ENCODE measurements around the gene EMC8. TPM values are rescaled to one million over a fixed set of nuclear protein-coding genes. Genes with fewer than 3 reads are reported as not detected.
"Not testable (repeated sequence)": the region's sequence is repeated elsewhere in the genome, so short reads cannot be mapped to it uniquely, and the experiment has no call there.

The EMC8 gene
- total RNA-seq, 2 donors from 2014 or later, result 39.9 to 57.9 TPM

DNA sequence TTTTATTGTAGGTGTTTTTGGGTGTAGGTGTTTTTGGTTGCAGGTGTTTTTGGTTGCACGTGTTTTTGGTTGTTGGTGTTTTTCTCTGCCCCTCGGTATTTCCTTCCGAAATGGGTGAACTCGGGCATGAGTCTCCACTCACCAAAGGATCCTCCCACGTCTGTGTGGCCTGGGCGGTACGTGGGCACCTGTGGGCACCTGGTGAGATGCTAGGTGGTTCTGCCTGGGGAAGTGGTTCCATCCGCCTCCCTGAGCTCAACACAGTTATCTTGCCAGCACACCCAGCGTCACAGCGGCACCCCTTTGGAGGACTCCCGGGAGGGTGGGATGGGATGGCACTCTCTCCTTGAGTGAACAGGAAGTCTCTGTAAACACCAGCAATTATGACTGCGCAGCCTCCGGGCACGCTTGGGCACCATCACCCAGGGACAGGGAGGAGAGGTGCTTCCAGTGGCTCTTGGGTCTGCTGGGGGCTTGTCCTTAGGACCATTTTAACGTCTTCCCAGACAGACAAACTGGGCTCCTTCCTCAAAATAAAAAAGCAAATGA is 29.9 kb upstream of the EMC8 start:
- no peak overlapping the region for H3K4me3 Mint-ChIP-seq
- peaks cover 13% of the 10 kb centered on the region for H3K36me3 Mint-ChIP-seq
- no peak for DNase-seq (ENCODE audit: low spot score)
- ATAC-seq, result peak in 1 of 2 donors; percentile 52
- peaks cover 8 to 13% of the 10 kb centered on the region in 2 donors for H3K4me1 Mint-ChIP-seq (ENCODE audit: low read depth in 2 of 2)
- H3K9me3 Mint-ChIP-seq, result no peaks in the 10 kb centered on the region
- H3K27me3 Mint-ChIP-seq, result peaks cover 23 to 41% of the 10 kb centered on the region in 2 donors
- peak overlapping the region; percentile 8 to 48 for H3K27ac Mint-ChIP-seq

DNA sequence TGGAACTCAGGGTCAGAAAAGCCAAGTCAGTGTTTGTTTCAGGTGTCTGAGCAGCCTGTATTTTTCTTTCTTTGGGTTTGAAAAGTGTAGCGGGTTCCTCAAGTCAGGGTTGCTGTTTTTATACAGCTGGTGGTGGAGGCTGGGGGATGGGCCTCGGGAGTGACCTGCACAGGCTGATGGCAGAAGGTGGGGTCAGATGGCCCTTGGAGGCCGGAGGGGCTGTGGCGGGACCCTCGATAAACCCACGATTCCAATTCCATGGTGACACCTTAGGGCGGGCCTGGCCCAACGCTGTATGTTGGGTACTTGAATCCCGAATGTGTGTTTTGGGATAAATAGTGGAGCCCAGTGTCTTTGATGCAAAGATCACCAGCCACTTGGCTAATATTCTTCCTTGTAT is 28.8 kb upstream of the EMC8 start:
- H3K27ac Mint-ChIP-seq, result no peak overlapping the region

DNA sequence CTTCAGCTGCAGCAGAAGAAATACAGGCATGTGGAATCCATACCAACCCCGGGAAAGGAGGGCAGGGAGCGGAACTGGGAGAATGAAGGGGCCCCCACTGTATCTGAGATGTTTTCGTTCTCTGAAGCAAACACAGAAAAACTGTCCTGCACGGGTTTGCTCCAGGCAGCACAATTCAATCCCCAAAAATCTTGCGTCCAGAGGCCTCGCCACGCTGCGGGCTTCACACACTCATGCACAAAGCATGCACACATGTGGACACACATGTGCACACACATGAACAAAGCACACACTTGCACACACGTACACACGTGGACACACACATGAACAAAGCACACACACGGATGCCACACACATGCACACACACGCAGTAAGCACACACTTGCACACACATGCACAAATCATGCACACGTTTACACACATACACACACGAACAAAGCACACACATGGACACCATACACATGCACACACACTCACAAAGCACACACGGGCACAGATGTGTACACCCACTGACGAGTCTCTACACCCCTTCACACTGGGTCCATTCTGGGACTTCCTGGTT is 27.4 kb upstream of the EMC8 start:
- Mint-ChIP-seq H3K27ac (no peak overlapping the region), H3K4me1 (ENCODE audit: low read depth in 2 of 2) (peaks cover 11 to 14% of the 10 kb centered on the region in 2 donors), H3K4me3 (no peak overlapping the region), H3K27me3 (peaks cover 11 to 22% of the 10 kb centered on the region in 2 donors), H3K36me3 (peaks cover 13% of the 10 kb centered on the region), H3K9me3 (no peaks in the 10 kb centered on the region)
- no peak for DNase-seq (ENCODE audit: low spot score)
- no peak for ATAC-seq

More for the DNA sequence above, 28.8 kb upstream of the EMC8 start:
- peaks cover 20 to 34% of the 10 kb centered on the region in 2 donors for H3K27me3 Mint-ChIP-seq
- H3K4me3 Mint-ChIP-seq, result no peak overlapping the region
- H3K9me3 Mint-ChIP-seq, result no peaks in the 10 kb centered on the region
- DNase-seq (ENCODE audit: low spot score), result no peak
- H3K36me3 Mint-ChIP-seq, result peaks cover 13% of the 10 kb centered on the region
- H3K4me1 Mint-ChIP-seq (ENCODE audit: low read depth in 2 of 2), result peaks cover 8 to 11% of the 10 kb centered on the region in 2 donors
- no peak for ATAC-seq

DNA sequence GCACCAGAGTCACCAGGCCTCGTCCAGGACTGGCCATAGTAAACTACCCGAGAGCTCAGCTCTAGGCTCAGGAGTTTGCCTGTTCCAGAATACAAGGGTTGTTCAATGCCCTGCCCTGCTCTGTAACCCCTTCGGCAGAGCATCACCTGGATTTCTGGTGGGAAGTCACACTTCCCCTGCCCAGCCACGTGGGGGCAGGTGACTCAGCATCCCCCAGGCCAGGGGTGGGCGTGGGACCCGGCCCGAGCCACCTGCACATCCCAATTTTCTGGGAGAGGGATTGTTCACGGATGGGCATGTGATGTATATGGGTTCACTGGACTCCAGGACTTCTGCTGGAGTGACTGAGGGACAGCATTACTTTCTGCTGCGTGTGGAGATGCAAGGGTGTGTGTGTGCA is 26.0 kb upstream of the EMC8 start:
- no peak for DNase-seq (ENCODE audit: low spot score)
- H3K4me1 Mint-ChIP-seq (ENCODE audit: low read depth in 2 of 2), result peaks cover 13 to 14% of the 10 kb centered on the region in 2 donors
- ATAC-seq, result no peak
- H3K27me3 Mint-ChIP-seq, result peaks cover 0 to 9% of the 10 kb centered on the region in 2 donors
- no peaks in the 10 kb centered on the region for H3K9me3 Mint-ChIP-seq
- H3K27ac Mint-ChIP-seq, result no peak overlapping the region
- H3K36me3 Mint-ChIP-seq, result peaks cover 7% of the 10 kb centered on the region
- H3K4me3 Mint-ChIP-seq, result no peak overlapping the region

DNA sequence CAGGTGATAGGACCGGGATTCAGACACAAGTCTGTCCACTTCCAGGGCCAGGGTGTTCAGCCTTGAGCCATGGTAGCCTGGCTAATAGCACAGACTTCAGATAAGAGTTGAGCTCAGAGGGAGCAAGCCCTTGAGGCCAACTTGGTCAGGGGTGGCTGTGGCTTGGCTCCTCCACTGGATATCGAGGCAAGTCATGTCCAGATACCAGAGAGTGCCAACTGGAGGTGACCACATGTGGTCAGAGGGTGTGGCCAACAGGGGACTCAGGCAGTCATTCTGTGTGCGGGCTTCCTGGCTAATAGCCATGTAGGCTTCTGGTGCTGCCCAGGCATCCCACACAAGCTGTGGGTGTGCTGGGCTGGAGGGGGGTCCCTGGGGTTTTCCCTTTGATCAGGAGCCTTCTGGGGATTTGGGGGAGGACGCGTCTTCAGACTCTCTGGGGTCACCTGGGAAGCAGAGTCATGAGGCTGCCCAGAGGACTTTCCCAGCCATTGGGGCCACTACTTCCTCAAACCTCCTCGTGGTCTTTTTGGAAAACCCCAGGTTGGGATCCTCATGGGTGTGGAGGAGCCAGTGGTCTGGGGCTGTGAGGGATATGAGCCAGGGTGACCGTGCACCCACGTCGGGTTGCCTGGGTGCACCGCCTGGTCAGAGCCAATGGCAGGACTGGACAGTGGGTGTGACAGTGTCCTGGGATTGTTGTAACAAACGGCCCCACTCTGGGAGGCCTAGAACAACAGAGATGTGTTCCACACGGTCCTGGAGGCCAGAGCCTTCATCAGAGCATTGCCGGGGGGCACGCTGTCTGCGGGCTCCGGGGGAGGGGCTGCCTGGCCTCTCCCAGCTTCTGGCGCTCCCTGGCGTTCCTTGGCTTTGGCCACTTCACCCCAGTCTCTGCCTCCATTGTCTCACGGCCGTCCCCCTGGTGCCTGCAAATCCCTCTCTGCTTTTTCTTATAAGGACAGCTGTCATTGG is 25.1 kb upstream of the EMC8 start:
- DNase-seq (ENCODE audit: low spot score) (no peak), ATAC-seq (peak in 1 of 2 donors; percentile 34)
- peaks cover 7% of the 10 kb centered on the region for H3K36me3 Mint-ChIP-seq
- H3K4me1 Mint-ChIP-seq (ENCODE audit: low read depth in 2 of 2), result peaks cover 11 to 16% of the 10 kb centered on the region in 2 donors
- H3K9me3 Mint-ChIP-seq, result no peaks in the 10 kb centered on the region
- H3K27ac Mint-ChIP-seq, result no peak overlapping the region
- peaks cover 0 to 9% of the 10 kb centered on the region in 2 donors for H3K27me3 Mint-ChIP-seq
- no peak overlapping the region for H3K4me3 Mint-ChIP-seq

DNA sequence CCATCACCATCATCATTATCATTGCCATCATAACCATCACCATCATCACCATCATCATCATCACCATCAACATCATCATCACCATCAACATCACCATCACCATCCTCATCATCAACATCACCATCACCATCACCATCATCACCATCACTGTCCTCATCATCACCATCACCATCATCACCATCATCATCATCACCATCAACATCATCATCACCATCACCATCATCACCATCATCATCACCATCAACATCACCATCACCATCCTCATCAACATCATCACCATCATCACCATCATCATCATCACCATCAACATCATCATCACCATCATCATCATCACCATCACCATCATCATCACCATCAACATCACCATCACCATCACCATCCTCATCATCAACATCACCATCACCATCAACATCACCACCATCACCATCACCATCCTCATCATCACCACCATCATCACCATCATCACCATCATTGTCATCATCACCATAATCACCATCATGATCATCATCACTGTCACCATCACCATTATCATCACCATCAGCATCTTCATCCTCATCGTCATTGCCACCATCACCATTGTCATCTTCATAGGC is 24.1 kb upstream of the EMC8 start:
- no peak overlapping the region for H3K27ac Mint-ChIP-seq
- ATAC-seq (no peak), DNase-seq (ENCODE audit: low spot score) (no peak)
- H3K4me1 Mint-ChIP-seq (ENCODE audit: low read depth in 2 of 2), result peaks cover 13 to 14% of the 10 kb centered on the region in 2 donors
- H3K36me3 Mint-ChIP-seq, result no peaks in the 10 kb centered on the region
- H3K4me3 Mint-ChIP-seq, result no peak overlapping the region
- no peaks in the 10 kb centered on the region for H3K9me3 Mint-ChIP-seq
- H3K27me3 Mint-ChIP-seq, result peaks cover 0 to 1% of the 10 kb centered on the region in 2 donors

DNA sequence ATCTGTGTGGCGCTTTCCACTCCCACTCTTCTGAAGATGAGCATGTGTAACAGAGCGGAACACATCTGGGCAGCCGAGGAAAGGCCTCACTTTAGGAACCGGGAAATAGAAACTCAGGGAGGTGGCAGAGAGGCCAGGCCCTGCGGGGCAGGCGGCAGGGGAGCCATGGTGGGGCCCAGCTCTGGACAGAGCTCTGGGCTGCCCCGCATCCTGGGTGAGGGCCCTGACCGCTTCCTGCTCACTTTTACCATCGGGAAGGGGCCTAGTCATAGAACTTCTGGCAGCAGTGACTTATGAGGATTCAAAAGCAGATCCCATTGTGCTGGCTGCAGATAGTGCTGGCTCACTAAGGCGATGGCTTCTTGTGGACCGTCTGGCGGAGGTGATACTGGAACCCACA is 22.8 kb upstream of the EMC8 start:
- DNase-seq (ENCODE audit: low spot score) (no peak), ATAC-seq (no peak)
- Mint-ChIP-seq H3K36me3 (no peaks in the 10 kb centered on the region), H3K27me3 (no peaks in the 10 kb centered on the region), H3K9me3 (no peaks in the 10 kb centered on the region), H3K4me1 (ENCODE audit: low read depth in 2 of 2) (peaks cover 13 to 14% of the 10 kb centered on the region in 2 donors), H3K4me3 (no peak overlapping the region), H3K27ac (no peak overlapping the region)

DNA sequence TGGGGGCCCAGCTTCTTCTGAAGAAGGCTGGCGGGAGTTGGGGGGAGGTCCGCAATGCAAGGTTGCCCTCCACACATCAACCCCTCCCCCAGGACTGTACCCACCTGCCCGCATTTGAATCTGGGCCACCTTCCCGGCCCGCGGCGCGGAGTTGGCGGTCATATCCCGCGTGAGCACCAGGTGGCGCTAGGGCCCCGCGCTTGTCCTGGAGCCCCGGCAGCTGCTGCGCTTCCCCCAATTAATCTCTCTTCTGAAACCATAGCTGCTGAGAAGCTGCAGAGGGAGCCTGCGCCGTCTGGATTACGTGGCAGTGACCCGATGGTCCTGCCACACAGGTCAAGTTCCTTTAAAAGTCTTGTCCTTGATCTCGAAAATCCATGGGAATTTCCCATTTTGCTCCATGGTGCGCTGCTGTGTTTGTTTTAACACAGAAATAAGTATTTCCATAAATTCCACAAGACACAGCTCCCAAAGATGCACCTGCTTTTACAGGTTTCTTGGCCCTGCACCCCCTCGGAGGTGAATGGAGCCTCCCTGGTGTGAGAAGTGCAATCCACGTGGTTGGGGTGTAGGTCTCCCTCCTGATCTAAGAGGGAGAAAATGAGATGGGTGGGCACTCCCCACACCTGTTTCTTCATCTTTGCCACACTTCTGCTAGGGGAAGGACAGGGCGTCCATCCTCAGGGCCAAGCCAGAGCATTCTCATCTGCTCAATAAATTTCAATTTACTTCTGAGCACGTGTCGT is 22.2 kb upstream of the EMC8 start:
- peak; percentile 91 to 94 for ATAC-seq

DNA sequence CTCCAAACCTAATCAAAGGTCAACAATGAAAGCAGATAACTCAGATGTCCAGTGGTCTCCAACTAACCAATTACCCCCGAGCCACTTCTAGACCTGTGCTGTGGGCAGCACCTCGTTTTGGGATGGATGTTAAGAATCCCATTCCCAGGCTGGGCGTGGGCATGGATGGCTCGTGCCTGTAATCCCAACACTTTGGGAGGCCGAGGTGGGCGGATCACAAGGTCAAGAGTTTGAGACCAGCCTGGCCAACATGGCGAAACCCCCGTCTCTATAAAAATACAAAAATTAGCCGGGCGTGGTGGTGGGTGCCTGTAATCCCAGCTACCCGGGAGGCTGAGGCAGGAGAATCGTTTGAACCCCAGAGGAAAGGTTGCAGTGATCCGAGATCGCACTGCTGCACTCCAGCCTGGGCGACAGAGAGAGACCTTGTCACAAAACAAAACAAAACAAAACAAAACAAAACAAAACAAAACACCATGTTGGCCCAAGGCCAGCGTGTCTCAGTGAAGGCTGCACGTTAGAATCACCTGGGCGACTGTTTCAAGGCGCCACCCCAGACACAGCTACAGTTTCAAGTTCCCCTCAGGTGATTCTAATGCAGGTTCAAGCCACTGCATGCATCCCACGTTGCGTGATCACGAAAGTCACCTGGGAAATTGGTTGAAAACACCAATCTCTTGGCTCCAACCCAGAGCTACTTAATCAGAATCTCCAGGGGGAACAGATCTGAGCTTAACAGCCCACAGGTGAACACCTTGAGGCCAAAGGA is 21.4 kb upstream of the EMC8 start:
- DNase-seq (ENCODE audit: low spot score) (peak; percentile 34), ATAC-seq (no peak)
- H3K27ac Mint-ChIP-seq, result no peak overlapping the region
- no peak overlapping the region for H3K4me3 Mint-ChIP-seq
- H3K27me3 Mint-ChIP-seq, result no peaks in the 10 kb centered on the region
- no peaks in the 10 kb centered on the region for H3K9me3 Mint-ChIP-seq
- no peaks in the 10 kb centered on the region for H3K36me3 Mint-ChIP-seq
- H3K4me1 Mint-ChIP-seq (ENCODE audit: low read depth in 2 of 2), result peaks cover 13 to 14% of the 10 kb centered on the region in 2 donors

More for the DNA sequence above, 22.2 kb upstream of the EMC8 start:
- Mint-ChIP-seq H3K36me3 (no peaks in the 10 kb centered on the region), H3K27ac (peak overlapping the region in 1 of 2 donors; percentile 15), H3K4me1 (ENCODE audit: low read depth in 2 of 2) (peaks cover 13 to 14% of the 10 kb centered on the region in 2 donors), H3K9me3 (no peaks in the 10 kb centered on the region), H3K4me3 (no peak overlapping the region), H3K27me3 (no peaks in the 10 kb centered on the region)
- DNase-seq (ENCODE audit: low spot score), result peak; percentile 86

DNA sequence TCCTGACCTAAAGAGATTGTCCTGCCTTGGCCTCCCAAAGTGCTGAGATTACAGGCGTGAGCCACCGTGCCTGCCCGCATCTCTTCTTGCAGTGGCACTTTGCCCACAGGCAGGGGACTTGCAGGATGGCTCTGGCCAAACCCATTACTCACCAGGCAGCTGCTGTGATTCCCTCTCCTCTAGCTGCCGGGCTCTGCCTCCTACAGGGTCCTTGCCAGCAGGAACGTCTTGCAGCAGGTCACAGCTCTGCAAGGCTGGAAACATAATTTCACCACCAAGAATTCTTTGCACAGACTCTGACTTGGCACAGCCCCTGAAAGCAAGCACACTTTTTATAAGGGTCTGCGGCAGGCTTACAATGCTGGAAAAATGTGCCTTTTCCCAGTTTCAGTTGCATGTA is 20.4 kb upstream of the EMC8 start:
- peak; percentile 41 for DNase-seq (ENCODE audit: low spot score)
- H3K4me1 Mint-ChIP-seq (ENCODE audit: low read depth in 2 of 2), result peaks cover 12 to 13% of the 10 kb centered on the region in 2 donors
- H3K27ac Mint-ChIP-seq, result no peak overlapping the region
- H3K9me3 Mint-ChIP-seq, result no peaks in the 10 kb centered on the region
- H3K36me3 Mint-ChIP-seq, result no peaks in the 10 kb centered on the region
- ATAC-seq, result no peak
- H3K4me3 Mint-ChIP-seq, result no peak overlapping the region
- H3K27me3 Mint-ChIP-seq, result peaks cover 0 to 4% of the 10 kb centered on the region in 2 donors

DNA sequence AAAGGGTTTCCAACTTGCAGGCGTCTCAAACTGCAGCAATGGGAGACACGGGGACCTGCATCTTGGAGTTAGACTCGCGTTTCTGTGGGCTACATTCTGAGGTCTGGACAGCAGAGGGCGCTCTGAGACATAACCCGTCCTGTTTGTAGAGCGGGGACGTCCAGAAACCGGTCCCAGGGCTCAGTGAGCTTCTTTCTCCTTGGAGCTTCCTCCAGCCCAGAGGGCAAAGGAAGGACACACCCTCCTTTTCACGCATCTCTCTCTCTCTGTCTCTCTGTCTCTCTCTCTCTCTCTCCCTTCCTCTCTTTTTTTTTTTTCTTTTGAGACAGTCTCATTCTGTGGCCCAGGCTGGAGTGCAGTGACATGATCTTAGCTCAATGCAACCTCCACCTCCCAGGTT is 19.9 kb upstream of the EMC8 start:
- Mint-ChIP-seq H3K27me3 (peaks cover 0 to 4% of the 10 kb centered on the region in 2 donors), H3K4me1 (ENCODE audit: low read depth in 2 of 2) (peaks cover 12 to 13% of the 10 kb centered on the region in 2 donors), H3K9me3 (no peaks in the 10 kb centered on the region), H3K4me3 (no peak overlapping the region), H3K36me3 (no peaks in the 10 kb centered on the region), H3K27ac (no peak overlapping the region)
- DNase-seq (ENCODE audit: low spot score), result peak; percentile 81
- peak; percentile 70 to 76 for ATAC-seq

DNA sequence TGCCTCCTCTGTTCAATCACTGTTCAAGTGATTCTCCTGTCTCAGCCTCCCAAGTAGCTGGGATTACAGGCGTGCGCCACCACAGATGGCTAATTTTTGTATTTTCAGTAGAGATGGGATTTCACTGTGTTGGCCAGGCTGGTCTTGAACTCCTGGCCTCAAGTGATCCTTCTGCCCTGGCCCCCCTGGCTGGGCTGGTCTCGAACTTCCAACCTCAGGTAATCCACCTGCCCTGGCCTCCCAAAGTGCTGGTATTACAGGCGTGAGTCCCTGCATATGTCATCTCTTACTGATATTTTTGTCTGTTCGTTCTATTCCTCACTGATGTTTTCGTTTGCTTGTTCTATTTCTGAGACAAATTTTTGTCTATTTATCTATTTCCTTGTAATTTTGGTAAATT is 17.9 kb upstream of the EMC8 start:
- peak; percentile 26 for DNase-seq (ENCODE audit: low spot score)
- peaks cover 12 to 13% of the 10 kb centered on the region in 2 donors for H3K4me1 Mint-ChIP-seq (ENCODE audit: low read depth in 2 of 2)
- not testable (repeated sequence) for H3K36me3 Mint-ChIP-seq, H3K27me3 Mint-ChIP-seq, ATAC-seq, H3K4me3 Mint-ChIP-seq, H3K9me3 Mint-ChIP-seq, H3K27ac Mint-ChIP-seq
